Measurements from ENCODE around the gene ERICH6.

The ERICH6 gene

DNA sequence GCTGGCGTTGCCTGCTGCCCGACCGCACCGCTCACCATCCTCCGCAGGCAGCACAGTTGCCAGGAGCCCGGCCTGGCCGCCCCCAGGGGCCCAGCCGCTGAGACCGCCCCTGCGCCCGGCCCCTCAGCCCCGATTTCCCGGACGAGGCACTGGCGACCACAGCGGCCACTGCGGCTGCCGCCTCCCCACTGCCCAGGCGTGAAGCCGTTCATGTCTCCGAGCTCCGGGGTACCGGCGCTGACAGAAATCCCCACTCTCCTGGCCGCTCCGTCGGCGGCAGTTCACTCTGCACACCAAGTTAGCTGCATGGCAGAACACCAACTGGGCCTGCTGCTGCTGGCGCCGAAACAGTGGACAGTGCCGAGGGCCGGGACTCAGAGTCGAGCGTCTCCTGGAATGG, 92.1 kb downstream of the ERICH6 start:
- no peak overlapping the region for H2BK5ac ChIP-seq (ENCODE audit: low read depth, low read length, poor library complexity)
- H3K23ac ChIP-seq (ENCODE audit: low read length): no peak overlapping the region
- no peak overlapping the region for H3K4me2 ChIP-seq (ENCODE audit: low read length)
- WGBS (ENCODE audit: extremely low coverage, insufficient coverage, insufficient read length): no CpG with 5 or more reads among the region's 34 CpGs
- no peak overlapping the region for H2BK120ac ChIP-seq (ENCODE audit: insufficient read depth, low read length, poor library complexity)
- H3K36me3 ChIP-seq (ENCODE audit: control insufficient read depth in 1 of 2, insufficient read depth in 2 of 2, low read length in 2 of 2): peaks cover 6 to 9% of the 10 kb centered on the region in 2 experiments
- no peak overlapping the region for H2AFZ ChIP-seq (ENCODE audit: insufficient read depth, low read length, poor library complexity)
- peaks cover 0 to 2% of the 10 kb centered on the region in 2 experiments for H3K4me1 ChIP-seq (ENCODE audit: control insufficient read depth in 1 of 2, insufficient read depth in 2 of 2, low read length in 2 of 2)
- peak overlapping the region; percentile 36 for H4K12ac ChIP-seq (ENCODE audit: low read depth, low read length)
- DNase-seq: no peak
- H3K14ac ChIP-seq (ENCODE audit: low read length): no peak overlapping the region
- H3K9me3 ChIP-seq (ENCODE audit: insufficient read depth, low read depth, low read length): no peaks in the 10 kb centered on the region
- no peak overlapping the region for H4K8ac ChIP-seq (ENCODE audit: low read depth, low read length)
- peak overlapping the region; percentile 35 for H3K18ac ChIP-seq (ENCODE audit: low read length)
- no peak overlapping the region for H3K27ac ChIP-seq (ENCODE audit: low read depth, low read length)
- no peak overlapping the region for H2BK12ac ChIP-seq (ENCODE audit: low read length)
- no peak overlapping the region for H3K9ac ChIP-seq (ENCODE audit: low read length)
- H2AK5ac ChIP-seq (ENCODE audit: low read length): no peak overlapping the region
- H4K91ac ChIP-seq (ENCODE audit: low read depth, low read length): no peak overlapping the region
- no peak overlapping the region for H3K4me3 ChIP-seq (ENCODE audit: low read depth, low read length)
- no peaks in the 10 kb centered on the region for H3K27me3 ChIP-seq (ENCODE audit: insufficient read depth, low read length)
- H3K79me1 ChIP-seq (ENCODE audit: low read length): no peaks in the 10 kb centered on the region
- H3K79me2 ChIP-seq (ENCODE audit: control insufficient read depth, insufficient read depth, low read length, poor library complexity): peaks cover 9% of the 10 kb centered on the region
- H3K4ac ChIP-seq (ENCODE audit: low read depth, low read length): peak overlapping the region; percentile 26

DNA sequence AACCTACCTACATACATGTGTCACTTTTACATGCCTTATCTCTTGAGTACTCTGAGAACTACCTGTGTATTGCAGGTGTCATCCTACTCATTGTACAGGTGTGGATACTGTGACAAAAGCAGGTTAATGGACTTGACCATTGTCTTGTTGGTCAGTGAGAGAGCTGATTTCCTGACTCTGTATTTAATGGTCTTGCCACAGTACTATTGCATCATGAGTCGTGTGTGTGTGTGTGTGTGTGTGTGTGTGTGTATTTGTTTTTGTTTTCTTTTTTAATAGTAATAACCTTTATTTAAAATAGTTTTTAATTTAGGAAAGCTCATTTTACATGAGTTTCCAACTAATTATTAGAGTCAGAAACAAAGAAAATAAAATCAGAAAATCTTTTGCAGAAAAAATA, 92.9 kb downstream of the ERICH6 start:
- no peak overlapping the region for H3K4me3 ChIP-seq (ENCODE audit: low read depth, low read length)
- peaks cover 12% of the 10 kb centered on the region for H3K79me2 ChIP-seq (ENCODE audit: control insufficient read depth, insufficient read depth, low read length, poor library complexity)
- no peak overlapping the region for H3K14ac ChIP-seq (ENCODE audit: low read length)
- H4K12ac ChIP-seq (ENCODE audit: low read depth, low read length): no peak overlapping the region
- H3K36me3 ChIP-seq (ENCODE audit: control insufficient read depth in 1 of 2, insufficient read depth in 2 of 2, low read length in 2 of 2): peaks cover 10% of the 10 kb centered on the region in 2 experiments
- no peak overlapping the region for H3K9ac ChIP-seq (ENCODE audit: low read length)
- H2BK120ac ChIP-seq (ENCODE audit: insufficient read depth, low read length, poor library complexity): no peak overlapping the region
- no peak overlapping the region for H4K91ac ChIP-seq (ENCODE audit: low read depth, low read length)
- no peaks in the 10 kb centered on the region for H3K79me1 ChIP-seq (ENCODE audit: low read length)
- no CpG with 5 or more reads among the region's 1 CpG for WGBS (ENCODE audit: extremely low coverage, insufficient coverage, insufficient read length)
- H3K27me3 ChIP-seq (ENCODE audit: insufficient read depth, low read length): no peaks in the 10 kb centered on the region
- H2BK12ac ChIP-seq (ENCODE audit: low read length): no peak overlapping the region
- peak overlapping the region; percentile 33 for H3K4ac ChIP-seq (ENCODE audit: low read depth, low read length)
- peaks cover 0 to 2% of the 10 kb centered on the region in 2 experiments for H3K4me1 ChIP-seq (ENCODE audit: control insufficient read depth in 1 of 2, insufficient read depth in 2 of 2, low read length in 2 of 2)
- no peak for DNase-seq
- H3K27ac ChIP-seq (ENCODE audit: low read depth, low read length): no peak overlapping the region
- no peak overlapping the region for H2AK5ac ChIP-seq (ENCODE audit: low read length)
- no peak overlapping the region for H2AFZ ChIP-seq (ENCODE audit: insufficient read depth, low read length, poor library complexity)
- H3K18ac ChIP-seq (ENCODE audit: low read length): no peak overlapping the region
- no peak overlapping the region for H3K23ac ChIP-seq (ENCODE audit: low read length)
- H4K8ac ChIP-seq (ENCODE audit: low read depth, low read length): no peak overlapping the region
- H3K4me2 ChIP-seq (ENCODE audit: low read length): no peak overlapping the region
- no peaks in the 10 kb centered on the region for H3K9me3 ChIP-seq (ENCODE audit: insufficient read depth, low read depth, low read length)
- no peak overlapping the region for H2BK5ac ChIP-seq (ENCODE audit: low read depth, low read length, poor library complexity)

DNA sequence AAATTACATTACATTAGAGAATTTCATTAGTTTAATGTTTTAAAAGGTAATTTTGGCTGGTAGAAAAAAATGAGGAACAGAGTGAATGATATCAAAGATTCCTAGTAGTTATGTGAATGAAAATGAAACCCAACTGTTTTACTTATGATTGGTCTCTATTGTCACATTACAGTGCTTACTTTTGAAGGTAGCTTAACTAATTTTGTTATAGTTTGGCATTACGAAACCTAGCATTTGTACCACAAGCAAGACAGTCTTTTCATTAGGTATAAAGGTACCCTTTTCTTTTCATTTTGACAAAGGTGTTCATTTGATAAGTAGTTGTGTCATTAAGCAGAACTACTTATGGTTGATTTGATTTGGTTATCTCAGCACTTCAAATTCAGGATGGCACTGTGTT, 93.7 kb downstream of the ERICH6 start:
- no peak overlapping the region for H3K9ac ChIP-seq (ENCODE audit: low read length)
- no peak overlapping the region for H3K18ac ChIP-seq (ENCODE audit: low read length)
- H3K14ac ChIP-seq (ENCODE audit: low read length): no peak overlapping the region
- no peaks in the 10 kb centered on the region for H3K27me3 ChIP-seq (ENCODE audit: insufficient read depth, low read length)
- no peak overlapping the region for H2BK12ac ChIP-seq (ENCODE audit: low read length)
- H2AK5ac ChIP-seq (ENCODE audit: low read length): no peak overlapping the region
- H3K9me3 ChIP-seq (ENCODE audit: insufficient read depth, low read depth, low read length): no peaks in the 10 kb centered on the region
- no peak overlapping the region for H4K8ac ChIP-seq (ENCODE audit: low read depth, low read length)
- H2BK120ac ChIP-seq (ENCODE audit: insufficient read depth, low read length, poor library complexity): no peak overlapping the region
- peaks cover 10% of the 10 kb centered on the region in 2 experiments for H3K36me3 ChIP-seq (ENCODE audit: control insufficient read depth in 1 of 2, insufficient read depth in 2 of 2, low read length in 2 of 2)
- no peak overlapping the region for H3K4me2 ChIP-seq (ENCODE audit: low read length)
- no peak overlapping the region for H3K4me3 ChIP-seq (ENCODE audit: low read depth, low read length)
- H4K12ac ChIP-seq (ENCODE audit: low read depth, low read length): no peak overlapping the region
- H2BK5ac ChIP-seq (ENCODE audit: low read depth, low read length, poor library complexity): no peak overlapping the region
- H3K79me2 ChIP-seq (ENCODE audit: control insufficient read depth, insufficient read depth, low read length, poor library complexity): peaks cover 12% of the 10 kb centered on the region
- H3K79me1 ChIP-seq (ENCODE audit: low read length): no peaks in the 10 kb centered on the region
- no peak overlapping the region for H3K27ac ChIP-seq (ENCODE audit: low read depth, low read length)
- peaks cover 0 to 2% of the 10 kb centered on the region in 2 experiments for H3K4me1 ChIP-seq (ENCODE audit: control insufficient read depth in 1 of 2, insufficient read depth in 2 of 2, low read length in 2 of 2)
- no peak overlapping the region for H4K91ac ChIP-seq (ENCODE audit: low read depth, low read length)
- DNase-seq: no peak
- H3K4ac ChIP-seq (ENCODE audit: low read depth, low read length): no peak overlapping the region
- no peak overlapping the region for H2AFZ ChIP-seq (ENCODE audit: insufficient read depth, low read length, poor library complexity)
- no CpG with 5 or more reads among the region's 1 CpG for WGBS (ENCODE audit: extremely low coverage, insufficient coverage, insufficient read length)
- H3K23ac ChIP-seq (ENCODE audit: low read length): no peak overlapping the region

Data from trophoblast cell (in vitro differentiated cells and primary cell).